Measurements from ENCODE around the gene SPACA9. TPM values are rescaled to one million over a fixed set of nuclear protein-coding genes. Genes with fewer than 3 reads are reported as not detected.
A peak's percentile ranks its signal among the peaks of the same experiment; 100 is the strongest.

The SPACA9 gene
- total RNA-seq, 1 experiment from 2014 or later: 3.4 TPM

- in situ Hi-C loops (cut with HindIII; ENCODE audit: low pct_unique_long_range_greater_than_20kb, low sequenced_read_pairs): no loop called here
- no peak for DNase-seq (ENCODE audit: low read depth, low spot score)
Measured at GRCh38 chr9:132883349-132884294, 4.9 kb downstream of the SPACA9 start.

GRCh38 chr9:132885720-132886333, 7.1 kb downstream of the SPACA9 start:
- no peak for DNase-seq (ENCODE audit: low read depth, low spot score)
- in situ Hi-C loops (cut with HindIII; ENCODE audit: low pct_unique_long_range_greater_than_20kb, low sequenced_read_pairs): no loop called here

GRCh38 chr9:132886334-132886725, 7.6 kb downstream of the SPACA9 start:
- in situ Hi-C loops (cut with HindIII; ENCODE audit: low pct_unique_long_range_greater_than_20kb, low sequenced_read_pairs): no loop called here
- DNase-seq (ENCODE audit: low read depth, low spot score): no peak

- DNase-seq (ENCODE audit: low read depth, low spot score): no peak
- in situ Hi-C loops (cut with HindIII; ENCODE audit: low pct_unique_long_range_greater_than_20kb, low sequenced_read_pairs): no loop called here
Measured at GRCh38 chr9:132887181-132888120, 8.8 kb downstream of the SPACA9 start.

- DNase-seq (ENCODE audit: low read depth, low spot score): no peak
- in situ Hi-C loops (cut with HindIII; ENCODE audit: low pct_unique_long_range_greater_than_20kb, low sequenced_read_pairs): no loop called here
Measured at GRCh38 chr9:132888151-132888550, 9.5 kb downstream of the SPACA9 start.

GRCh38 chr9:132892400-132892799, 13.7 kb downstream of the SPACA9 start:
- in situ Hi-C loops (cut with HindIII; ENCODE audit: low pct_unique_long_range_greater_than_20kb, low sequenced_read_pairs): no loop called here
- no peak for DNase-seq (ENCODE audit: low read depth, low spot score)

- in situ Hi-C loops (cut with HindIII; ENCODE audit: low pct_unique_long_range_greater_than_20kb, low sequenced_read_pairs): no loop called here
- DNase-seq (ENCODE audit: low read depth, low spot score): no peak
Measured at GRCh38 chr9:132894346-132894745, 15.6 kb downstream of the SPACA9 start.

- DNase-seq (ENCODE audit: low read depth, low spot score): no peak
- in situ Hi-C loops (cut with HindIII; ENCODE audit: low pct_unique_long_range_greater_than_20kb, low sequenced_read_pairs): no loop called here
Measured at GRCh38 chr9:132894862-132895835, 16.5 kb downstream of the SPACA9 start.

GRCh38 chr9:132896264-132896663, 17.6 kb downstream of the SPACA9 start:
- in situ Hi-C loops (cut with HindIII; ENCODE audit: low pct_unique_long_range_greater_than_20kb, low sequenced_read_pairs): no loop called here
- no peak for DNase-seq (ENCODE audit: low read depth, low spot score)

GRCh38 chr9:132896906-132897305, 18.2 kb downstream of the SPACA9 start:
- in situ Hi-C loops (cut with HindIII; ENCODE audit: low pct_unique_long_range_greater_than_20kb, low sequenced_read_pairs): no loop called here
- DNase-seq (ENCODE audit: low read depth, low spot score): peak; percentile 91

- in situ Hi-C loops (cut with HindIII; ENCODE audit: low pct_unique_long_range_greater_than_20kb, low sequenced_read_pairs): no loop called here
- no peak for DNase-seq (ENCODE audit: low read depth, low spot score)
Measured at GRCh38 chr9:132898051-132898450, 19.4 kb downstream of the SPACA9 start.

GRCh38 chr9:132901858-132902831, 23.4 kb downstream of the SPACA9 start:
- DNase-seq (ENCODE audit: low read depth, low spot score): peak; percentile 91
- in situ Hi-C loops (cut with HindIII; ENCODE audit: low pct_unique_long_range_greater_than_20kb, low sequenced_read_pairs): no loop called here

GRCh38 chr9:132903574-132904492, 25.1 kb downstream of the SPACA9 start:
- DNase-seq (ENCODE audit: low read depth, low spot score): no peak
- in situ Hi-C loops (cut with HindIII; ENCODE audit: low pct_unique_long_range_greater_than_20kb, low sequenced_read_pairs): no loop called here

- in situ Hi-C loops (cut with HindIII; ENCODE audit: low pct_unique_long_range_greater_than_20kb, low sequenced_read_pairs): no loop called here
- no peak for DNase-seq (ENCODE audit: low read depth, low spot score)
Measured at GRCh38 chr9:132905726-132906125, 27.0 kb downstream of the SPACA9 start.

- DNase-seq (ENCODE audit: low read depth, low spot score): no peak
- in situ Hi-C loops (cut with HindIII; ENCODE audit: low pct_unique_long_range_greater_than_20kb, low sequenced_read_pairs): no loop called here
Measured at GRCh38 chr9:132908635-132909034, 29.9 kb downstream of the SPACA9 start.
